Suppressor macrophage treated with lipopolysaccharide for 1 hour (primary cell): ENCODE results near the gene MTG2.

Source experiments
- DNase-seq, 3 donors: peaks; one replicate each; pipeline ENCODE4 v3.0.0-alpha.2; 2020 to 2022

Gene MTG2

GRCh38 chr20:62206388-62206775 lies 23.6 kb downstream of the MTG2 start:
- no peak for DNase-seq

- DNase-seq = no peak
These were observed 25.4 kb downstream of the MTG2 start for GRCh38 chr20:62208061-62208794.

- no peak for DNase-seq
These were observed 26.2 kb downstream of the MTG2 start for GRCh38 chr20:62208795-62209755.

GRCh38 chr20:62209850-62210495 lies 27.1 kb downstream of the MTG2 start:
- no peak for DNase-seq

- no peak for DNase-seq
These were observed 27.6 kb downstream of the MTG2 start for GRCh38 chr20:62210496-62210855.

GRCh38 chr20:62211216-62211615 lies 28.4 kb downstream of the MTG2 start:
- no peak for DNase-seq

- DNase-seq = no peak
These were observed 29.0 kb downstream of the MTG2 start for GRCh38 chr20:62211769-62212288.

- DNase-seq = no peak
These were observed 29.5 kb downstream of the MTG2 start for GRCh38 chr20:62212299-62212698.

- no peak for DNase-seq
These were observed 31.2 kb downstream of the MTG2 start for GRCh38 chr20:62214067-62214466.

- no peak for DNase-seq
These were observed 32.5 kb downstream of the MTG2 start for GRCh38 chr20:62215020-62215990.

- no peak for DNase-seq
These were observed 33.3 kb downstream of the MTG2 start for GRCh38 chr20:62215991-62216635.

GRCh38 chr20:62216636-62217566 lies 34.1 kb downstream of the MTG2 start:
- no peak for DNase-seq

GRCh38 chr20:62217913-62218773 lies 35.3 kb downstream of the MTG2 start:
- no peak for DNase-seq

- peak; percentile 21 to 48 (median 34) for DNase-seq
These were observed 36.5 kb downstream of the MTG2 start for GRCh38 chr20:62219101-62219991.

GRCh38 chr20:62219992-62220665 lies 37.3 kb downstream of the MTG2 start, which contains the start of gene HRH3:
HRH3 (minus strand) TSS chr20:62220278; CDS start chr20:62219970, 308 bp downstream.
- DNase-seq = peak; percentile 42 to 75 (median 46)

- no peak for DNase-seq
These were observed 38.1 kb downstream of the MTG2 start for GRCh38 chr20:62220666-62221568.
